Measurements from ENCODE around the gene NECTIN1.

DNA sequence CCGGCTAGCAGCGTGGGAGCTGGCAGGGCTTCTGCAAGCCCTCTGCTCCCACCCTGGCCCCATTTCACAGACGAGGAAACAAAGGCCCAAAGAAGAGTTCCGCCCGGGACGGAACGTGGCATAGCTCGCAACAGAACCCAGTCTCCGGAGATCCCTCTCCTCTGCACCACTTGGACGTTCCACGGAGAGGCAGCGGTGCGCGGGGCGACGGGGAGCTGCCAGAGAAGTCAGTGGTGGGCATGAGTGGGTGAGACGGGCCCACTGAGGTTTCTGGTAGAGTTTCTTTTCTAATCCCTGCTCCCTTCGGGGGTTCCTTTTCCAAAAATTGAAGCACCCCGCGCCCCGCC lies 554 bp upstream of the NECTIN1 start:
- TF ChIP-seq, protein P1, sequence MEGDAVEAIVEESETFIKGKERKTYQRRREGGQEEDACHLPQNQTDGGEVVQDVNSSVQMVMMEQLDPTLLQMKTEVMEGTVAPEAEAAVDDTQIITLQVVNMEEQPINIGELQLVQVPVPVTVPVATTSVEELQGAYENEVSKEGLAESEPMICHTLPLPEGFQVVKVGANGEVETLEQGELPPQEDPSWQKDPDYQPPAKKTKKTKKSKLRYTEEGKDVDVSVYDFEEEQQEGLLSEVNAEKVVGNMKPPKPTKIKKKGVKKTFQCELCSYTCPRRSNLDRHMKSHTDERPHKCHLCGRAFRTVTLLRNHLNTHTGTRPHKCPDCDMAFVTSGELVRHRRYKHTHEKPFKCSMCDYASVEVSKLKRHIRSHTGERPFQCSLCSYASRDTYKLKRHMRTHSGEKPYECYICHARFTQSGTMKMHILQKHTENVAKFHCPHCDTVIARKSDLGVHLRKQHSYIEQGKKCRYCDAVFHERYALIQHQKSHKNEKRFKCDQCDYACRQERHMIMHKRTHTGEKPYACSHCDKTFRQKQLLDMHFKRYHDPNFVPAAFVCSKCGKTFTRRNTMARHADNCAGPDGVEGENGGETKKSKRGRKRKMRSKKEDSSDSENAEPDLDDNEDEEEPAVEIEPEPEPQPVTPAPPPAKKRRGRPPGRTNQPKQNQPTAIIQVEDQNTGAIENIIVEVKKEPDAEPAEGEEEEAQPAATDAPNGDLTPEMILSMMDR (IDR thresholded peaks at IDR 0.05; ENCODE audit: poor library complexity) = no peak
- TF ChIP-seq EZH2 (IDR thresholded peaks at IDR 0.05; ENCODE audit: borderline replicate concordance) (no peak), EZH2phosphoT487 (IDR thresholded peaks at IDR 0.05; ENCODE audit: low read depth, severe bottlenecking, unreplicated experiment) (no peak)
